DMS153 treated with DMSO at 0.1 percent for 48 hours (cell line): ENCODE data around the gene PFDN5.

Source experiments
- DNase-seq: peaks from one replicate; lab custom pipeline; 2025; ENCODE audit not compliant: unreplicated experiment; lab: John Stamatoyannopoulos, UW

The PFDN5 gene

GRCh38 chr12:53295070-53295890, at the start of gene PFDN5:
PFDN5 (plus strand) TSS chr12:53295542; CDS start chr12:53295568, 26 bp downstream.
- peak; percentile 82 for DNase-seq

GRCh38 chr12:53251477-53252348, 43.6 kb upstream of the PFDN5 start:
- peak; percentile 42 for DNase-seq

- DNase-seq = no peak
These were observed 42.9 kb upstream of the PFDN5 start for GRCh38 chr12:53252349-53252916.

GRCh38 chr12:53253298-53253697, 42.0 kb upstream of the PFDN5 start:
- no peak for DNase-seq

GRCh38 chr12:53254816-53255545, 40.4 kb upstream of the PFDN5 start:
- no peak for DNase-seq

GRCh38 chr12:53255996-53256395, 39.3 kb upstream of the PFDN5 start:
- no peak for DNase-seq

GRCh38 chr12:53258541-53259539, 36.5 kb upstream of the PFDN5 start:
- no peak for DNase-seq

GRCh38 chr12:53259891-53260290, 35.5 kb upstream of the PFDN5 start:
- no peak for DNase-seq

- no peak for DNase-seq
These were observed 29.6 kb upstream of the PFDN5 start for GRCh38 chr12:53265783-53266182.

- DNase-seq = no peak
These were observed 27.9 kb upstream of the PFDN5 start for GRCh38 chr12:53267306-53267998.

- peak; percentile 60 for DNase-seq
These were observed 27.2 kb upstream of the PFDN5 start, which contains the start of gene ESPL1 for GRCh38 chr12:53267999-53268629. ESPL1 (plus strand) TSS chr12:53268299; CDS start chr12:53268767, 468 bp downstream.

- no peak for DNase-seq
These were observed 26.4 kb upstream of the PFDN5 start for GRCh38 chr12:53268630-53269562.

GRCh38 chr12:53274445-53274844, 20.9 kb upstream of the PFDN5 start:
- DNase-seq = no peak

- no peak for DNase-seq
These were observed 18.8 kb upstream of the PFDN5 start for GRCh38 chr12:53276511-53276910.

GRCh38 chr12:53277981-53278380, 17.4 kb upstream of the PFDN5 start:
- DNase-seq = no peak

- no peak for DNase-seq
These were observed 16.0 kb upstream of the PFDN5 start for GRCh38 chr12:53279283-53279869.

GRCh38 chr12:53279888-53280498, 15.3 kb upstream of the PFDN5 start:
- DNase-seq = no peak
